ENCODE data around the gene HMCN1. TPM values are rescaled to one million over a fixed set of nuclear protein-coding genes. Genes with fewer than 3 reads are reported as not detected.

HMCN1 gene
- total RNA-seq, 1 experiment from 2014 or later, result 0.63 TPM

DNA sequence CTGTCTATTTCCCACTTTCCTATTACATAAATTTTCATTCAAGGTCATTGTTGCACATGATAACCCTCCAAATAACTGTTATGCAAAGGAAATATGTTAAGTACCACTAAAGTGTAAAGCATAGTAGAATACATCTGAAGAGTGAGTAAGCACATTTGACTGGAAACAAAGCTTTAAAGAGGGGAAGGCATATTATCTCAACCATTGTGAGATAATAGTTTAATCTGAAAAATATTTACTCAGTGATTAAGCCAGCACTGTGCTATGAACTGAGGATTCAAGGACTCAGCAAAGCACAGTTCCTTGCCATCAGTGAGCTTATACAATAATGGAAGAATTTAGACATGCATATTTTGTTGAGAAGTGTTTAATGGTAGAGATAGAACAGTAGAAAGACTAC is 127.4 kb downstream of the HMCN1 start:
- H3K4me2 ChIP-seq (ENCODE audit: low read depth, low read length, poor library complexity, severe bottlenecking), result no peak overlapping the region
- no peaks in the 10 kb centered on the region for H3K4me1 ChIP-seq (ENCODE audit: low read length)
- no peak overlapping the region for H3K4me3 ChIP-seq (ENCODE audit: low read length)
- no peaks in the 10 kb centered on the region for H3K9me2 ChIP-seq (replicated peaks; ENCODE audit: insufficient read depth, low read length)
- H3K79me2 ChIP-seq (ENCODE audit: low read length), result no peaks in the 10 kb centered on the region
- H4K20me1 ChIP-seq (ENCODE audit: insufficient read depth, low read depth, low read length), result no peaks in the 10 kb centered on the region
- no peaks in the 10 kb centered on the region for H3K36me3 ChIP-seq (ENCODE audit: insufficient read depth, low read length)
- H3K9ac ChIP-seq (ENCODE audit: low read length), result no peak overlapping the region
- no peak overlapping the region for H2AFZ ChIP-seq (ENCODE audit: low read length)
- no peak overlapping the region for H3K27ac ChIP-seq (ENCODE audit: low read length)
- no peaks in the 10 kb centered on the region for H3K9me3 ChIP-seq (ENCODE audit: low read length)
- H3K27me3 ChIP-seq (ENCODE audit: low read length), result no peaks in the 10 kb centered on the region
- no peak for DNase-seq

DNA sequence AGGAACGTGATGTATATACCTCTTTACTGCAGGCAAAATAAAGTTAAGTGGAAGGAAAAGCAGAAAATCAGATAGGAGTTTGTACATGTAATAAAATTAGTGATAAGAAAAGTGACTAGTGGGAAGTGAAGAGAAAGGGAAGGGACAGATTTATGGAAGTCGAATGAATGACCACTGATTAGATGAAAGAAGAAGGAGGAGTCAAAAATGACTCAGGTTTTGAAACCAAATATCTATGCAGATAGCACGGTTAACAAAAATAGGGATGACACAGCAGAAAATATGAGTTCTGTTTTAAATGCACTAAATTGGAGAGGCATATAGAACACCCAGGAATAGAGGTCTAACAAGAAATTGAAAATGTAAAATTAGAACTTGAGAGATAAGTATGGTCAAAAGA is 128.0 kb downstream of the HMCN1 start:
- Histone ChIP-seq H3K9ac (ENCODE audit: low read length) (no peak overlapping the region), H3K36me3 (ENCODE audit: insufficient read depth, low read length) (no peaks in the 10 kb centered on the region), H3K4me3 (ENCODE audit: low read length) (no peak overlapping the region), H2AFZ (ENCODE audit: low read length) (no peak overlapping the region), H4K20me1 (ENCODE audit: insufficient read depth, low read depth, low read length) (no peaks in the 10 kb centered on the region), H3K27me3 (ENCODE audit: low read length) (no peaks in the 10 kb centered on the region), H3K4me2 (ENCODE audit: low read depth, low read length, poor library complexity, severe bottlenecking) (no peak overlapping the region), H3K9me3 (ENCODE audit: low read length) (no peaks in the 10 kb centered on the region), H3K9me2 (replicated peaks; ENCODE audit: insufficient read depth, low read length) (no peaks in the 10 kb centered on the region), H3K4me1 (ENCODE audit: low read length) (no peaks in the 10 kb centered on the region), H3K27ac (ENCODE audit: low read length) (no peak overlapping the region), H3K79me2 (ENCODE audit: low read length) (no peaks in the 10 kb centered on the region)
- no peak for DNase-seq

DNA sequence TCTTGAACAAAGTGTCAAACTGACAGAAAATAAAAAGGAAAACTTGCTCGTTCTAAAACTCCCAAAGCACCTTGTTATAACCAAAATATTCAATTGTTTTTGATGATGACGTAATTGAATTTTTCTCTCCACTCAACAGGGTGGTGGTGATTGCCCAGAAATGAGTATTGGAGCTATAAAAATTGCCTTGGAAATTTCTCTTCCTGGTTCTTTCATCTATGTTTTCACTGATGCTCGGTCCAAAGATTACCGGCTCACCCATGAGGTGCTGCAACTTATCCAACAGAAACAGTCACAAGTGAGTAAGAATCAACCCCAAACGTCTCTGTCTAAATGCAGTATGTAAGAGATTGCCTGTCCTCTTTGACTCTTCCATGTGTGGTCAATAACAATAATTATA is 130.1 kb downstream of the HMCN1 start:
- Histone ChIP-seq H3K4me1 (ENCODE audit: low read length) (no peaks in the 10 kb centered on the region), H3K79me2 (ENCODE audit: low read length) (no peaks in the 10 kb centered on the region), H3K36me3 (ENCODE audit: insufficient read depth, low read length) (no peaks in the 10 kb centered on the region), H2AFZ (ENCODE audit: low read length) (no peak overlapping the region), H3K4me2 (ENCODE audit: low read depth, low read length, poor library complexity, severe bottlenecking) (no peak overlapping the region), H3K9ac (ENCODE audit: low read length) (no peak overlapping the region), H3K9me2 (replicated peaks; ENCODE audit: insufficient read depth, low read length) (no peaks in the 10 kb centered on the region), H3K27me3 (ENCODE audit: low read length) (no peaks in the 10 kb centered on the region), H3K9me3 (ENCODE audit: low read length) (no peaks in the 10 kb centered on the region), H4K20me1 (ENCODE audit: insufficient read depth, low read depth, low read length) (no peaks in the 10 kb centered on the region), H3K4me3 (ENCODE audit: low read length) (no peak overlapping the region), H3K27ac (ENCODE audit: low read length) (no peak overlapping the region)
- DNase-seq, result no peak

- no peaks in the 10 kb centered on the region for H3K9me2 ChIP-seq (replicated peaks; ENCODE audit: insufficient read depth, low read length)
- no peak overlapping the region for H3K4me2 ChIP-seq (ENCODE audit: low read depth, low read length, poor library complexity, severe bottlenecking)
- no peaks in the 10 kb centered on the region for H3K79me2 ChIP-seq (ENCODE audit: low read length)
- H3K9me3 ChIP-seq (ENCODE audit: low read length), result no peaks in the 10 kb centered on the region
- no peak overlapping the region for H3K27ac ChIP-seq (ENCODE audit: low read length)
- no peaks in the 10 kb centered on the region for H4K20me1 ChIP-seq (ENCODE audit: insufficient read depth, low read depth, low read length)
- no peak overlapping the region for H2AFZ ChIP-seq (ENCODE audit: low read length)
- H3K4me3 ChIP-seq (ENCODE audit: low read length), result no peak overlapping the region
- H3K27me3 ChIP-seq (ENCODE audit: low read length), result no peaks in the 10 kb centered on the region
- H3K4me1 ChIP-seq (ENCODE audit: low read length), result no peaks in the 10 kb centered on the region
- no peak overlapping the region for H3K9ac ChIP-seq (ENCODE audit: low read length)
- H3K36me3 ChIP-seq (ENCODE audit: insufficient read depth, low read length), result no peaks in the 10 kb centered on the region
- no peak for DNase-seq
Observed at GRCh38 chr1:185864889-185865517, 130.8 kb downstream of the HMCN1 start.

DNA sequence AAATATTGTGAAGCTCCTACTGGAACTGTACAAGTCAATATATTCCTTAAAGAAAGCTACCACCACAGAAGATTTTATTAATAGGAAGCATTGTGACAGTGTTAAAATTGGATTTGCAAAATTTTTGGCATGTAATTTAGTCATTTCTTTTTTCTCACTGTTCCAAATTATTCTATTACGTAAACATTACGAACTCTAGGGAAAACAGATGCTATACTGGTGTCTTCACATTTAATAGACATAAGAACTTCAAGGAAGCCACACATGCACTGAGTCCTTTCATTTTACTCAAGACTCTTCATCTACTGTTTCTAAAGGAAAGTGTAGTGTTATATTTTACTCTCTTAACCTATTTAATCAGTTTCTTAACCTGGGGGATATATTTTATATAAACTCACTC is 135.4 kb downstream of the HMCN1 start:
- Histone ChIP-seq H3K79me2 (ENCODE audit: low read length) (no peaks in the 10 kb centered on the region), H3K9me2 (replicated peaks; ENCODE audit: insufficient read depth, low read length) (no peaks in the 10 kb centered on the region), H3K4me2 (ENCODE audit: low read depth, low read length, poor library complexity, severe bottlenecking) (no peak overlapping the region), H3K4me3 (ENCODE audit: low read length) (no peak overlapping the region), H3K9me3 (ENCODE audit: low read length) (no peaks in the 10 kb centered on the region), H3K27me3 (ENCODE audit: low read length) (no peaks in the 10 kb centered on the region), H3K4me1 (ENCODE audit: low read length) (no peaks in the 10 kb centered on the region), H2AFZ (ENCODE audit: low read length) (no peak overlapping the region), H4K20me1 (ENCODE audit: insufficient read depth, low read depth, low read length) (no peaks in the 10 kb centered on the region), H3K27ac (ENCODE audit: low read length) (no peak overlapping the region), H3K36me3 (ENCODE audit: insufficient read depth, low read length) (no peaks in the 10 kb centered on the region), H3K9ac (ENCODE audit: low read length) (no peak overlapping the region)
- DNase-seq, result no peak

- Histone ChIP-seq H2AFZ (ENCODE audit: low read length) (no peak overlapping the region), H4K20me1 (ENCODE audit: insufficient read depth, low read depth, low read length) (no peaks in the 10 kb centered on the region), H3K4me3 (ENCODE audit: low read length) (no peak overlapping the region), H3K36me3 (ENCODE audit: insufficient read depth, low read length) (no peaks in the 10 kb centered on the region), H3K9me3 (ENCODE audit: low read length) (no peaks in the 10 kb centered on the region), H3K9me2 (replicated peaks; ENCODE audit: insufficient read depth, low read length) (no peaks in the 10 kb centered on the region), H3K4me2 (ENCODE audit: low read depth, low read length, poor library complexity, severe bottlenecking) (no peak overlapping the region), H3K79me2 (ENCODE audit: low read length) (no peaks in the 10 kb centered on the region), H3K4me1 (ENCODE audit: low read length) (no peaks in the 10 kb centered on the region), H3K27ac (ENCODE audit: low read length) (no peak overlapping the region), H3K27me3 (ENCODE audit: low read length) (no peaks in the 10 kb centered on the region), H3K9ac (ENCODE audit: low read length) (no peak overlapping the region)
- no peak for DNase-seq
Observed at GRCh38 chr1:185871627-185872150, 137.5 kb downstream of the HMCN1 start.

DNA sequence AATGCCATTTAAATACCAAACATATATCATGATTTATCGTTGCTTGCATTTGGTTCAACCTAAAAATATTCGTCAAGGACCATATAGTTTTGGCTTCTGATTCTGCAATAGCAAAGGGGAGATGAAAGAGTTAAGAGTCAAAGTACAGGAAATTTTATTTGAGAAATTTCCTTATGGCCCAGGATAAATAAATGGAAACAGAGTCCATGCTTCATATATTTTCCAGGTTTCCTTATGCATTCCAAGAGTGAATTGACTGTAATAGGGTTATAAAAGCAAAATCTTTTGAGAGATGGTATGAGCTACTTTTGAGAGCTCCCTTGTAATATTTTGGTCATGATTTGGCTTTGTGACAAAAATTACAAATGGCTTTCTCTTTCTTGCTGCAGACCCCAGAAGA is 140.1 kb downstream of the HMCN1 start:
- Histone ChIP-seq H3K4me3 (ENCODE audit: low read length) (no peak overlapping the region), H3K27ac (ENCODE audit: low read length) (no peak overlapping the region), H3K9me2 (replicated peaks; ENCODE audit: insufficient read depth, low read length) (no peaks in the 10 kb centered on the region), H3K27me3 (ENCODE audit: low read length) (no peaks in the 10 kb centered on the region), H3K9me3 (ENCODE audit: low read length) (no peaks in the 10 kb centered on the region), H2AFZ (ENCODE audit: low read length) (no peak overlapping the region), H3K4me1 (ENCODE audit: low read length) (no peaks in the 10 kb centered on the region), H3K79me2 (ENCODE audit: low read length) (no peaks in the 10 kb centered on the region), H4K20me1 (ENCODE audit: insufficient read depth, low read depth, low read length) (no peaks in the 10 kb centered on the region), H3K4me2 (ENCODE audit: low read depth, low read length, poor library complexity, severe bottlenecking) (no peak overlapping the region), H3K36me3 (ENCODE audit: insufficient read depth, low read length) (no peaks in the 10 kb centered on the region), H3K9ac (ENCODE audit: low read length) (no peak overlapping the region)
- DNase-seq, result no peak

- Histone ChIP-seq H3K27ac (ENCODE audit: low read length) (no peak overlapping the region), H3K9me2 (replicated peaks; ENCODE audit: insufficient read depth, low read length) (no peaks in the 10 kb centered on the region), H3K27me3 (ENCODE audit: low read length) (no peaks in the 10 kb centered on the region), H3K36me3 (ENCODE audit: insufficient read depth, low read length) (no peaks in the 10 kb centered on the region), H3K79me2 (ENCODE audit: low read length) (no peaks in the 10 kb centered on the region), H4K20me1 (ENCODE audit: insufficient read depth, low read depth, low read length) (no peaks in the 10 kb centered on the region), H3K4me3 (ENCODE audit: low read length) (no peak overlapping the region), H3K9me3 (ENCODE audit: low read length) (no peaks in the 10 kb centered on the region), H3K4me2 (ENCODE audit: low read depth, low read length, poor library complexity, severe bottlenecking) (no peak overlapping the region), H3K9ac (ENCODE audit: low read length) (no peak overlapping the region), H3K4me1 (ENCODE audit: low read length) (no peaks in the 10 kb centered on the region), H2AFZ (ENCODE audit: low read length) (no peak overlapping the region)
- DNase-seq, result no peak
Observed at GRCh38 chr1:185880330-185880729, 146.1 kb downstream of the HMCN1 start.

Measured in Karpas-422 (cell line).